OCI-LY7 (cell line): ENCODE results near the gene PLOD1.

Experiments used
- EZH2phosphoT487 ChIP-seq: fragments of 200-600 bp; sonication (generic); IDR thresholded peaks from 2 replicates; pipeline ENCODE4 v1.6.1; 2018; ENCODE audit warnings: low read depth, borderline replicate concordance, mild to moderate bottlenecking, mixed run types, antibody characterized with exemption, low read length, moderate library complexity, mixed read lengths
- TF ChIP-seq, protein P1 (sequence below): fragments of 200-600 bp; sonication (generic); conservative IDR thresholded peaks from 2 replicates; pipeline ENCODE4 v1.5.1; 2014; ENCODE audit warnings: mild to moderate bottlenecking, antibody characterized with exemption, low read length, moderate library complexity, mixed read lengths

DNA sequence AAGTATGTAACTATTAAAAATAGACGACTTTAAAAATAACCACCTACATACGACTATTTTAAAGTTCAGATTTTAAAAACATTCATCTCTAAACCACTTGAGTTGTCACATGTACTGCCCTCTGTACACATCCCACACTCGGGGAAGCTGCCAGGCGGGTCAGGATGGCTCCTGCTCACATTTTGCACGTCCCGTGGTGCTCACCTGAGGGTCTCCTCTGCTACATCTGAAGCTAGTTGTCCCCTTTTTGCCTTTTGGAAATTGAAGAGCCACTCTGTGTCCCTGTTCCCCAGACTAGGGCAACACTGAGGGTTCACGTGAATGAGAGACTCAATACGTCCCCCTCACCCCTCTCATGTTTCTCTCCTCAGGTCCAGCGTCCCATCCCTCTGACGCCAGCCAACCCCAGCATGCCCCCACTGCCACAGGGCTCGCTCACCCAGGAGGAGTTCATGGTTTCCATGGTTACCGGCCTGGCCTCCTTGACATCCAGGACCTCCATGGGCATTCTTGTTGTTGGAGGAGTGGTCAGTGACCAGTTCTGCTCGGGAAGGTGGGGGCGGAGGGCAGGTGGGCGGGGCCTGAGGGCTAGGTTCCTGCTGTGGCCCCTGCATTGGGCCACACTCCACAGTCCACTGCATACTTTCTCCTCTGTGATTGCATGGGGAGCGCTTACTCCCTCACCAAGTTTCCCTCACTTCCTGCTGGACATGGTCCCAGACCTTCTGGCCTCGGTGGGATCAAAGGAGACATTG is 71.8 kb downstream of the PLOD1 start:
- TF ChIP-seq, protein P1, sequence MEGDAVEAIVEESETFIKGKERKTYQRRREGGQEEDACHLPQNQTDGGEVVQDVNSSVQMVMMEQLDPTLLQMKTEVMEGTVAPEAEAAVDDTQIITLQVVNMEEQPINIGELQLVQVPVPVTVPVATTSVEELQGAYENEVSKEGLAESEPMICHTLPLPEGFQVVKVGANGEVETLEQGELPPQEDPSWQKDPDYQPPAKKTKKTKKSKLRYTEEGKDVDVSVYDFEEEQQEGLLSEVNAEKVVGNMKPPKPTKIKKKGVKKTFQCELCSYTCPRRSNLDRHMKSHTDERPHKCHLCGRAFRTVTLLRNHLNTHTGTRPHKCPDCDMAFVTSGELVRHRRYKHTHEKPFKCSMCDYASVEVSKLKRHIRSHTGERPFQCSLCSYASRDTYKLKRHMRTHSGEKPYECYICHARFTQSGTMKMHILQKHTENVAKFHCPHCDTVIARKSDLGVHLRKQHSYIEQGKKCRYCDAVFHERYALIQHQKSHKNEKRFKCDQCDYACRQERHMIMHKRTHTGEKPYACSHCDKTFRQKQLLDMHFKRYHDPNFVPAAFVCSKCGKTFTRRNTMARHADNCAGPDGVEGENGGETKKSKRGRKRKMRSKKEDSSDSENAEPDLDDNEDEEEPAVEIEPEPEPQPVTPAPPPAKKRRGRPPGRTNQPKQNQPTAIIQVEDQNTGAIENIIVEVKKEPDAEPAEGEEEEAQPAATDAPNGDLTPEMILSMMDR, result no peak
- no peak for TF ChIP-seq EZH2phosphoT487
